Osteocyte (in vitro differentiated cells): Measurements from ENCODE around the gene RAB4A. TPM values are rescaled to one million over a fixed set of nuclear protein-coding genes. Genes with fewer than 3 reads are reported as not detected.

ENCODE experiments used
- DNase-seq: peaks from one replicate; pipeline ENCODE4 v3.0.0; 2021; ENCODE audit warnings: mixed read lengths; ENCODE audit not compliant: unreplicated experiment; ENCODE audit errors: extremely low spot score
- H3K27ac Mint-ChIP-seq: one replicate; pipeline ENCODE4 v1.8.0; 2021; ENCODE audit warnings: mild to moderate bottlenecking, mixed read lengths; ENCODE audit not compliant: unreplicated experiment
- H3K27me3 Mint-ChIP-seq: one replicate; pipeline ENCODE4 v1.8.0; 2021; ENCODE audit warnings: mixed read lengths; ENCODE audit not compliant: unreplicated experiment
- H3K36me3 Mint-ChIP-seq: one replicate; pipeline ENCODE4 v1.8.0; 2021; ENCODE audit warnings: mixed read lengths; ENCODE audit not compliant: unreplicated experiment
- H3K4me1 Mint-ChIP-seq: one replicate; pipeline ENCODE4 v1.8.0; 2021; ENCODE audit warnings: mixed read lengths; ENCODE audit not compliant: unreplicated experiment
- H3K4me3 Mint-ChIP-seq: one replicate; pipeline ENCODE4 v1.8.0; 2021; ENCODE audit warnings: mild to moderate bottlenecking, moderate library complexity, mixed read lengths; ENCODE audit not compliant: unreplicated experiment
- H3K9me3 Mint-ChIP-seq: one replicate; pipeline ENCODE4 v1.8.0; 2021; ENCODE audit warnings: mixed read lengths; ENCODE audit not compliant: unreplicated experiment
- CTCF ChIP-seq: fragments of 200-600 bp; sonication (generic); IDR thresholded peaks from 2 replicates; pipeline ENCODE4 v1.5.0; 2021; ENCODE audit warnings: antibody characterized with exemption, mild to moderate bottlenecking, moderate library complexity
- total RNA-seq: library from RNA; stranded (reverse); gene quantifications from 2 replicates; pipeline ENCODE4 v1.2.1, GENCODE V29; 2021

RAB4A gene
- total RNA-seq, 1 donor from 2014 or later: 53.1 TPM

GRCh38 chr1:229237320-229237719 is 33.6 kb upstream of the RAB4A start:
- peaks cover 24% of the 10 kb centered on the region for H3K27me3 Mint-ChIP-seq
- no peak for DNase-seq
- no peak overlapping the region for H3K4me3 Mint-ChIP-seq
- H3K4me1 Mint-ChIP-seq: peaks cover 1% of the 10 kb centered on the region
- no peaks in the 10 kb centered on the region for H3K36me3 Mint-ChIP-seq
- no peak for TF ChIP-seq CTCF
- H3K27ac Mint-ChIP-seq: no peak overlapping the region
- H3K9me3 Mint-ChIP-seq: peaks cover 4% of the 10 kb centered on the region

- peaks cover 1% of the 10 kb centered on the region for H3K4me1 Mint-ChIP-seq
- no peaks in the 10 kb centered on the region for H3K36me3 Mint-ChIP-seq
- DNase-seq: no peak
- H3K27ac Mint-ChIP-seq: no peak overlapping the region
- H3K4me3 Mint-ChIP-seq: no peak overlapping the region
- H3K9me3 Mint-ChIP-seq: peaks cover 9% of the 10 kb centered on the region
- peaks cover 24% of the 10 kb centered on the region for H3K27me3 Mint-ChIP-seq
- no peak for TF ChIP-seq CTCF
Observed at GRCh38 chr1:229238231-229238630, 32.7 kb upstream of the RAB4A start.

GRCh38 chr1:229238674-229239415 is 32.1 kb upstream of the RAB4A start:
- peaks cover 20% of the 10 kb centered on the region for H3K27me3 Mint-ChIP-seq
- peaks cover 16% of the 10 kb centered on the region for H3K9me3 Mint-ChIP-seq
- TF ChIP-seq CTCF: no peak
- peaks cover 1% of the 10 kb centered on the region for H3K4me1 Mint-ChIP-seq
- DNase-seq: no peak
- no peaks in the 10 kb centered on the region for H3K36me3 Mint-ChIP-seq
- no peak overlapping the region for H3K4me3 Mint-ChIP-seq
- no peak overlapping the region for H3K27ac Mint-ChIP-seq

- H3K36me3 Mint-ChIP-seq: no peaks in the 10 kb centered on the region
- H3K4me1 Mint-ChIP-seq: peaks cover 1% of the 10 kb centered on the region
- TF ChIP-seq CTCF: no peak
- no peak overlapping the region for H3K4me3 Mint-ChIP-seq
- H3K27ac Mint-ChIP-seq: no peak overlapping the region
- no peak for DNase-seq
- H3K9me3 Mint-ChIP-seq: peaks cover 26% of the 10 kb centered on the region
- peaks cover 4% of the 10 kb centered on the region for H3K27me3 Mint-ChIP-seq
Observed at GRCh38 chr1:229240532-229240931, 30.4 kb upstream of the RAB4A start.

- Mint-ChIP-seq H3K4me1 (peaks cover 1% of the 10 kb centered on the region), H3K27ac (no peak overlapping the region), H3K27me3 (peaks cover 7% of the 10 kb centered on the region), H3K4me3 (no peak overlapping the region), H3K36me3 (no peaks in the 10 kb centered on the region), H3K9me3 (peaks cover 26% of the 10 kb centered on the region)
- no peak for TF ChIP-seq CTCF
- DNase-seq: no peak
Observed at GRCh38 chr1:229241390-229241789, 29.5 kb upstream of the RAB4A start.
